DOHH2 (cell line): ENCODE results near the gene PPARD.
"Not testable (repeated sequence)": the region's sequence is repeated elsewhere in the genome, so short reads cannot be mapped to it uniquely, and the experiment has no call there.

Experiments
- CTCF ChIP-seq: fragments of 200-600 bp; sonication (generic); IDR thresholded peaks from one replicate; pipeline ENCODE4 v1.5.1; 2014; ENCODE audit warnings: antibody characterized with exemption, mild to moderate bottlenecking, low read depth, low read length; ENCODE audit not compliant: poor library complexity, severe bottlenecking
- EZH2phosphoT487 ChIP-seq: fragments of 200-600 bp; sonication (generic); IDR thresholded peaks from 2 replicates; pipeline ENCODE4 v1.6.1; 2017; ENCODE audit warnings: borderline replicate concordance, mild to moderate bottlenecking, antibody characterized with exemption, low read length, moderate library complexity, mixed read lengths

- not testable (repeated sequence) for TF ChIP-seq CTCF, EZH2phosphoT487
These were observed 13.4 kb upstream of the PPARD start for GRCh38 chr6:35328965-35329364.
